Astrocyte (in vitro differentiated cells and primary cell): ENCODE results near the gene PIWIL1. TPM values are rescaled to one million over a fixed set of nuclear protein-coding genes. Genes with fewer than 3 reads are reported as not detected.

Experiments
- DNase-seq: peaks from one replicate; pipeline ENCODE4 v3.0.0-alpha.2; 2010; ENCODE audit warnings: low read depth
- FAIRE-seq: peaks from 2 replicates; lab custom pipeline; 2011; peaks lifted over from hg19 to GRCh38; lab: Jason Lieb, UNC
- H2AFZ ChIP-seq: 2 replicates; pipeline ENCODE4 v1.6.0; 2012; ENCODE audit warnings: low read depth, low read length, inconsistent platforms
- H3K27ac ChIP-seq: 2 replicates; pipeline ENCODE4 v1.5.1; 2011; ENCODE audit warnings: low read depth, low read length, inconsistent platforms
- H3K27me3 ChIP-seq: 2 replicates; pipeline ENCODE4 v1.6.0; 2011; ENCODE audit warnings: low read length, inconsistent platforms; ENCODE audit not compliant: insufficient read depth
- H3K36me3 ChIP-seq: 2 replicates; pipeline ENCODE4 v1.5.1; 2011; ENCODE audit warnings: low read length, inconsistent platforms; ENCODE audit not compliant: insufficient read depth
- H3K4me1 ChIP-seq: 2 replicates; pipeline ENCODE4 v1.5.1; 2011; ENCODE audit warnings: low read length, inconsistent platforms; ENCODE audit not compliant: insufficient read depth
- H3K4me2 ChIP-seq: 2 replicates; pipeline ENCODE4 v1.6.0; 2012; ENCODE audit warnings: low read length, inconsistent platforms
- H3K4me3 ChIP-seq: 2 replicates; pipeline ENCODE4 v1.5.1; 2011; ENCODE audit warnings: low read depth, mild to moderate bottlenecking, low read length, inconsistent platforms; ENCODE audit not compliant: insufficient read depth
- H3K79me2 ChIP-seq: 2 replicates; pipeline ENCODE4 v1.6.0; 2012; ENCODE audit warnings: mild to moderate bottlenecking, low read length, inconsistent platforms; ENCODE audit not compliant: insufficient read depth
- H3K9ac ChIP-seq: 2 replicates; pipeline ENCODE4 v1.6.0; 2012; ENCODE audit warnings: mild to moderate bottlenecking, low read length, inconsistent platforms
- H3K9me3 ChIP-seq: 2 replicates; pipeline ENCODE4 v1.5.1; 2012; ENCODE audit warnings: low read depth, mild to moderate bottlenecking, low read length, inconsistent platforms; ENCODE audit not compliant: insufficient read depth
- H4K20me1 ChIP-seq: 2 replicates; pipeline ENCODE4 v1.6.0; 2012; ENCODE audit warnings: low read length, inconsistent platforms; ENCODE audit not compliant: insufficient read depth
- H3K27ac Mint-ChIP-seq: one replicate; pipeline ENCODE4 v1.8.0; 2021; ENCODE audit warnings: mild to moderate bottlenecking, mixed read lengths; ENCODE audit not compliant: unreplicated experiment
- H3K27me3 Mint-ChIP-seq: one replicate; pipeline ENCODE4 v1.8.0; 2021; ENCODE audit warnings: low read depth, mixed read lengths; ENCODE audit not compliant: unreplicated experiment
- H3K36me3 Mint-ChIP-seq: one replicate; pipeline ENCODE4 v1.8.0; 2021; ENCODE audit warnings: low read depth, mixed read lengths; ENCODE audit not compliant: unreplicated experiment
- H3K4me1 Mint-ChIP-seq: one replicate; pipeline ENCODE4 v1.8.0; 2021; ENCODE audit warnings: low read depth, mixed read lengths; ENCODE audit not compliant: unreplicated experiment
- H3K4me3 Mint-ChIP-seq: one replicate; pipeline ENCODE4 v1.8.0; 2021; ENCODE audit warnings: mild to moderate bottlenecking, moderate library complexity, mixed read lengths; ENCODE audit not compliant: unreplicated experiment
- H3K9me3 Mint-ChIP-seq: one replicate; pipeline ENCODE4 v1.8.0; 2021; ENCODE audit warnings: mild to moderate bottlenecking, mixed read lengths; ENCODE audit not compliant: unreplicated experiment
- CTCF ChIP-seq: IDR thresholded peaks from 2 replicates; pipeline ENCODE4 v1.5.1; 2011; ENCODE audit warnings: low read depth, mild to moderate bottlenecking, inconsistent platforms, low read length, moderate library complexity; ENCODE audit not compliant: insufficient read depth
- EZH2 ChIP-seq: IDR thresholded peaks from 2 replicates; pipeline ENCODE4 v1.6.1; 2012; ENCODE audit warnings: mild to moderate bottlenecking, low read length, inconsistent platforms; ENCODE audit not compliant: insufficient read depth
- total RNA-seq: library from RNA; stranded (reverse); gene quantifications from 2 replicates; pipeline ENCODE4 v1.2.1, GENCODE V29; 2021

PIWIL1 gene
- total RNA-seq, 1 donor from 2014 or later, result not detected

- DNase-seq (no peak), FAIRE-seq (no peak)
- no peak overlapping the region for H3K4me3 Mint-ChIP-seq
- Histone ChIP-seq H3K36me3 (no peaks in the 10 kb centered on the region), H3K4me1 (no peaks in the 10 kb centered on the region), H3K9me3 (no peaks in the 10 kb centered on the region), H3K4me3 (no peak overlapping the region), H3K27ac (no peak overlapping the region), H3K4me2 (no peak overlapping the region), H3K27me3 (no peaks in the 10 kb centered on the region), H3K9ac (no peak overlapping the region), H4K20me1 (no peaks in the 10 kb centered on the region), H3K79me2 (no peaks in the 10 kb centered on the region), H2AFZ (no peak overlapping the region)
- no peaks in the 10 kb centered on the region for H3K36me3 Mint-ChIP-seq
- peaks cover 19% of the 10 kb centered on the region for H3K9me3 Mint-ChIP-seq
- no peak overlapping the region for H3K27ac Mint-ChIP-seq
- no peaks in the 10 kb centered on the region for H3K27me3 Mint-ChIP-seq
- TF ChIP-seq EZH2 (no peak), CTCF (no peak)
- no peaks in the 10 kb centered on the region for H3K4me1 Mint-ChIP-seq
Observed at GRCh38 chr12:130334399-130334798, 3.3 kb upstream of the PIWIL1 start.

GRCh38 chr12:130334937-130335336 lies 2.8 kb upstream of the PIWIL1 start:
- H3K27ac Mint-ChIP-seq, result no peak overlapping the region
- no peak overlapping the region for H3K4me3 Mint-ChIP-seq
- H3K4me1 ChIP-seq, result no peaks in the 10 kb centered on the region
- no peaks in the 10 kb centered on the region for H3K27me3 ChIP-seq
- H3K79me2 ChIP-seq, result no peaks in the 10 kb centered on the region
- H3K4me3 ChIP-seq, result no peak overlapping the region
- H3K27ac ChIP-seq, result no peak overlapping the region
- no peaks in the 10 kb centered on the region for H3K36me3 ChIP-seq
- no peak for TF ChIP-seq CTCF
- TF ChIP-seq EZH2, result no peak
- peaks cover 2% of the 10 kb centered on the region for H3K9me3 ChIP-seq
- no peak overlapping the region for H3K9ac ChIP-seq
- no peak overlapping the region for H2AFZ ChIP-seq
- H3K4me2 ChIP-seq, result no peak overlapping the region
- FAIRE-seq, result no peak
- no peaks in the 10 kb centered on the region for H3K27me3 Mint-ChIP-seq
- DNase-seq, result no peak
- H3K4me1 Mint-ChIP-seq, result no peaks in the 10 kb centered on the region
- H3K36me3 Mint-ChIP-seq, result no peaks in the 10 kb centered on the region
- peaks cover 18% of the 10 kb centered on the region for H3K9me3 Mint-ChIP-seq
- H4K20me1 ChIP-seq, result no peaks in the 10 kb centered on the region

DNA sequence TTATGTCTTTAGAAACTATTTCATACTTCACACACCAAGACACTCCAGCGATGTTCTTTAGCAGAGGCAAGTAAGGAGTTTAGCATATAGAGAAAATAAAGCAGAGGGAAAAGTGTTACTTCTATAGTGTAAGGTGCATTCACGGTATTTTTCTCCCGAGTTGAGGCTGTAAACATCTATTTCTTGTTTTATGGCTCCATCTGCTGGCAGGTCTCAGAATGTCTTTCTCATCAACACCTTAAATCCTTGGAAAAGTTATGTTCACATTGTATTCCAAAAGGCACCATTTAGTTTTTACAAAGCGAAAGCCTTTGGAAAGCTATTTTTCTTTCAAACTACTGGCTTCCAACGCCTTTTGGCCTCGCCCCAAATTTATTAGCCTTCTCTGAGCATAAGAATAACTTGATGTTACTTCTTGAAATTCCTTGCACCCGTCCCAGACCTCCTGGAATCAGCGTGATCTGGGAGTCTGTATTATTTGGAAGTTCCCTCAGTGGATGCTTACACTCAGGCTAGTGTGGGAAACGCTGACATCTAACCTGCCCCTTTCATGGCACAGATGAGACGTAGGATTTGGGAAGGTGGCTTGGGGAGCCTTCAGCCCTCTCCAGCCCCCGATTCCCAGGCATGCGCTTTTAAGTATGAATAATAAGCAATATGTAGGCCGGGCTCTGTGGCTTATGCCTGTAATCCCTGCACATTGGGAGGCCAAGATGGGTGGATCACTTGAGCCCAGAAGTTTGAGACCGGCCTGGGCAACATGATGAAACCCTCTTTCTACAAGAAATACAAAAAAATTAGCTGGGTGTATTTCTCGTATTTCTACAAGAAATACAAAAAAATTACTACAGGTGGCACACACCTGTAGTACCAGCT lies 1.9 kb upstream of the PIWIL1 start:
- H3K79me2 ChIP-seq, result no peaks in the 10 kb centered on the region
- Mint-ChIP-seq H3K27ac (no peak overlapping the region), H3K36me3 (no peaks in the 10 kb centered on the region), H3K9me3 (peaks cover 18% of the 10 kb centered on the region), H3K4me3 (no peak overlapping the region), H3K27me3 (no peaks in the 10 kb centered on the region), H3K4me1 (no peaks in the 10 kb centered on the region)
- peak; percentile 61 for TF ChIP-seq CTCF
- no peak for TF ChIP-seq EZH2
- no peak overlapping the region for H3K9ac ChIP-seq
- FAIRE-seq (peak; percentile 91), DNase-seq (peak; percentile 8)
- H3K4me2 ChIP-seq, result no peak overlapping the region
- H3K27me3 ChIP-seq, result no peaks in the 10 kb centered on the region
- no peak overlapping the region for H2AFZ ChIP-seq
- H3K9me3 ChIP-seq, result peaks cover 2% of the 10 kb centered on the region
- no peaks in the 10 kb centered on the region for H4K20me1 ChIP-seq
- no peaks in the 10 kb centered on the region for H3K4me1 ChIP-seq
- H3K27ac ChIP-seq, result no peak overlapping the region
- H3K36me3 ChIP-seq, result no peaks in the 10 kb centered on the region
- no peak overlapping the region for H3K4me3 ChIP-seq
